ENCODE results near the gene NCAPD3.

DNA sequence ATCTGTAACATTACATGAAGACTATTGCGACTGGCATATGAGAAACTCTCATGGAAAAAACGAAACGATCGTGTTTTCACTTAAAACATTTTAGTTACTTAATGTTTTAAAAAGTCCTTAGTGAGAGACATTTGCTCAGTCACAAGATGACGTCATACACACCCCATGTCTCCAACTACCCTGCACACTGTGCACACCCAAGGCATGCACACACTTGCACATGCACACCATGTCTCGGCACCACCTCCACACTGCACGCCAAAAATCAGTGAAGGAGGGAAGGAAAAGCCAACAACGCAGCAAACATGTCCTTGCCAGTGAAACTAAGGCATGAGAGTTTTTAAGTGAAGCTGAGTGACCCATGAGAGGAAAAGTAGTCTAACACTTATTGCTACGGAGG lies 18.0 kb downstream of the NCAPD3 start:
- TF ChIP-seq, protein P1, sequence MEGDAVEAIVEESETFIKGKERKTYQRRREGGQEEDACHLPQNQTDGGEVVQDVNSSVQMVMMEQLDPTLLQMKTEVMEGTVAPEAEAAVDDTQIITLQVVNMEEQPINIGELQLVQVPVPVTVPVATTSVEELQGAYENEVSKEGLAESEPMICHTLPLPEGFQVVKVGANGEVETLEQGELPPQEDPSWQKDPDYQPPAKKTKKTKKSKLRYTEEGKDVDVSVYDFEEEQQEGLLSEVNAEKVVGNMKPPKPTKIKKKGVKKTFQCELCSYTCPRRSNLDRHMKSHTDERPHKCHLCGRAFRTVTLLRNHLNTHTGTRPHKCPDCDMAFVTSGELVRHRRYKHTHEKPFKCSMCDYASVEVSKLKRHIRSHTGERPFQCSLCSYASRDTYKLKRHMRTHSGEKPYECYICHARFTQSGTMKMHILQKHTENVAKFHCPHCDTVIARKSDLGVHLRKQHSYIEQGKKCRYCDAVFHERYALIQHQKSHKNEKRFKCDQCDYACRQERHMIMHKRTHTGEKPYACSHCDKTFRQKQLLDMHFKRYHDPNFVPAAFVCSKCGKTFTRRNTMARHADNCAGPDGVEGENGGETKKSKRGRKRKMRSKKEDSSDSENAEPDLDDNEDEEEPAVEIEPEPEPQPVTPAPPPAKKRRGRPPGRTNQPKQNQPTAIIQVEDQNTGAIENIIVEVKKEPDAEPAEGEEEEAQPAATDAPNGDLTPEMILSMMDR (conservative IDR thresholded peaks at IDR 0.05) = no peak
- TF ChIP-seq EZH2 (IDR thresholded peaks at IDR 0.05; ENCODE audit: low read depth) = no peak
